ENCODE data around the gene SPATA9.

DNA sequence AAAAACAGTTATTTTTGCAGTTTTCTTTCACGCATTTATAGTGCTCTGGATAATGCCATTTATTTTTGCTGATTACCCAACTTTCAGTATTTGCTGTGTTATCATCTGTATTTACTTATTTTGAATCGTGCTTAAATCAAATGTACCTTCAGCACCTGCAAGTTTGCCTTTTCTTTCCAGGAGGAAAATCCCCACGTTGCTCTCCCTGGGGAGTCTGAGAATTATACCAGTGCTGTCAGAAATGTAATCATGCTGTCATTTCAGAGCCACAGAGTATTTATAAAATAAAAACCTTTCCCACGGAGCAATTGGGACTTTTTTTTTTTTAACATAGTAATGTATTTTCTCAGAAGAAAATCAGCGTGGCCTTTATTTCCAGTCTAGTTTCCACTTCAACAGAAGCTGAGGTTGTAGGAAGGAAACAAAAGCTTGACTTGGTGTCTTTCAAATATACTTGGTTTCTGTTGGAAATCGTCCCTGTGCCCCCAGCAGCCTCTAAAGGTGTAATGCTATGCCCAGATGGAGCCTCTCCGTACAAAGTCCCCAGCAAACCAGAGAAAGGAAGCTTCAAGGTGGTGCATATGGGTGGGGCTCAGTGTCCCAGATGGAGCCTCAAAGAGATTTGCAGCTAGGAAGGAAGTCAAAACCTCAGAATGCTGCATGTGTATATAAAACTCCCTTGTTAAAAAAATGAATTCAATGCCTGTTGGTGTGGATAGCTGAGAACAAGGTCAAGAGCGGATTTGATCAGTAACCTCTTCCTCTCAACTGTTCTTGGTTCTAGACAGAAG, 60.8 kb downstream of the SPATA9 start:
- TF ChIP-seq EZH2 (IDR thresholded peaks at IDR 0.05; ENCODE audit: low read depth): no peak
- TF ChIP-seq, protein P1, sequence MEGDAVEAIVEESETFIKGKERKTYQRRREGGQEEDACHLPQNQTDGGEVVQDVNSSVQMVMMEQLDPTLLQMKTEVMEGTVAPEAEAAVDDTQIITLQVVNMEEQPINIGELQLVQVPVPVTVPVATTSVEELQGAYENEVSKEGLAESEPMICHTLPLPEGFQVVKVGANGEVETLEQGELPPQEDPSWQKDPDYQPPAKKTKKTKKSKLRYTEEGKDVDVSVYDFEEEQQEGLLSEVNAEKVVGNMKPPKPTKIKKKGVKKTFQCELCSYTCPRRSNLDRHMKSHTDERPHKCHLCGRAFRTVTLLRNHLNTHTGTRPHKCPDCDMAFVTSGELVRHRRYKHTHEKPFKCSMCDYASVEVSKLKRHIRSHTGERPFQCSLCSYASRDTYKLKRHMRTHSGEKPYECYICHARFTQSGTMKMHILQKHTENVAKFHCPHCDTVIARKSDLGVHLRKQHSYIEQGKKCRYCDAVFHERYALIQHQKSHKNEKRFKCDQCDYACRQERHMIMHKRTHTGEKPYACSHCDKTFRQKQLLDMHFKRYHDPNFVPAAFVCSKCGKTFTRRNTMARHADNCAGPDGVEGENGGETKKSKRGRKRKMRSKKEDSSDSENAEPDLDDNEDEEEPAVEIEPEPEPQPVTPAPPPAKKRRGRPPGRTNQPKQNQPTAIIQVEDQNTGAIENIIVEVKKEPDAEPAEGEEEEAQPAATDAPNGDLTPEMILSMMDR (conservative IDR thresholded peaks at IDR 0.05): no peak

Measured in PC-9 (cell line).